Measurements from ENCODE around the gene ORM1.

- no peak for TF ChIP-seq ELF4 (IDR thresholded peaks at IDR 0.05)
- no peak for TF ChIP-seq BHLHE40 (IDR thresholded peaks at IDR 0.05; ENCODE audit: borderline replicate concordance)
- no peak for TF ChIP-seq CTBP1 (IDR thresholded peaks at IDR 0.05; ENCODE audit: borderline replicate concordance)
- TF ChIP-seq SUZ12 (IDR thresholded peaks at IDR 0.05): no peak
Observed at GRCh38 chr9:114278356-114278755, 44.5 kb upstream of the ORM1 start.

Data from HEK293T (cell line).